DND-41 (cell line): ENCODE measurements around the gene ADNP2.

Experiments
- EZH2 ChIP-seq: IDR thresholded peaks from 3 replicates; pipeline ENCODE4 v1.6.1; 2012; ENCODE audit warnings: borderline replicate concordance, low read depth, mild to moderate bottlenecking, moderate library complexity, low read length, inconsistent platforms; ENCODE audit not compliant: severe bottlenecking
- TF ChIP-seq, protein P1 (sequence below): IDR thresholded peaks from 2 replicates; pipeline ENCODE4 v1.5.1; 2012; ENCODE audit warnings: borderline replicate concordance, low read length, moderate library complexity, mild to moderate bottlenecking; ENCODE audit not compliant: poor library complexity, severe bottlenecking; ENCODE audit errors: extremely low read depth

DNA sequence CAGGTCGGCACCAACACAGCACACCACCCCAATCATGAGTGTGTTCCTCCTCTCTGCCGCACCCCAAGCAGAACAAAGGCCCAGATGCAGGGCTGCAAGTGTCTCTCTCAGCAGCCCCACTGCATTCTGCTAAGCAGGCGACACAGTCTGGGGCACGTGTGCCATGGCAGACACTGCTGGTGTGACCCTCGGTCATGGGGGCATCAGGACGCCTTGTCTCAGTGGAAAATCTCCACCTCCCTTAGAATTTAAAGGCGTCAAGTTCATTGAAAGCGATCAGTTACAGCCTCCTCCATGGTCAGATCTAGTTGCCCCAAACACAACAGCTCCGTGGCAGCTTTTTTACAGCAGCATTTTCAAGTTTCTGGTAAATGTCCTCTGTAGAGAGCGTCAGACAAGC, 57.2 kb downstream of the ADNP2 start:
- TF ChIP-seq, protein P1, sequence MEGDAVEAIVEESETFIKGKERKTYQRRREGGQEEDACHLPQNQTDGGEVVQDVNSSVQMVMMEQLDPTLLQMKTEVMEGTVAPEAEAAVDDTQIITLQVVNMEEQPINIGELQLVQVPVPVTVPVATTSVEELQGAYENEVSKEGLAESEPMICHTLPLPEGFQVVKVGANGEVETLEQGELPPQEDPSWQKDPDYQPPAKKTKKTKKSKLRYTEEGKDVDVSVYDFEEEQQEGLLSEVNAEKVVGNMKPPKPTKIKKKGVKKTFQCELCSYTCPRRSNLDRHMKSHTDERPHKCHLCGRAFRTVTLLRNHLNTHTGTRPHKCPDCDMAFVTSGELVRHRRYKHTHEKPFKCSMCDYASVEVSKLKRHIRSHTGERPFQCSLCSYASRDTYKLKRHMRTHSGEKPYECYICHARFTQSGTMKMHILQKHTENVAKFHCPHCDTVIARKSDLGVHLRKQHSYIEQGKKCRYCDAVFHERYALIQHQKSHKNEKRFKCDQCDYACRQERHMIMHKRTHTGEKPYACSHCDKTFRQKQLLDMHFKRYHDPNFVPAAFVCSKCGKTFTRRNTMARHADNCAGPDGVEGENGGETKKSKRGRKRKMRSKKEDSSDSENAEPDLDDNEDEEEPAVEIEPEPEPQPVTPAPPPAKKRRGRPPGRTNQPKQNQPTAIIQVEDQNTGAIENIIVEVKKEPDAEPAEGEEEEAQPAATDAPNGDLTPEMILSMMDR: no peak
- no peak for TF ChIP-seq EZH2
